Ovary (tissue), 3 donors: ENCODE measurements around the gene ADH1C.

Source experiments
- POLR2A ChIP-seq: fragments of 450-650 bp; IDR thresholded peaks from one replicate; pipeline ENCODE4 v1.6.1; 2017; ENCODE audit warnings: antibody characterized with exemption, mild to moderate bottlenecking, moderate library complexity
- TF ChIP-seq, protein P1 (sequence below), 3 donors: fragments of 450-650 bp in 2 of 3; fragments of 200-600 bp in 1 of 3; IDR thresholded peaks; one replicate each; pipeline versions ENCODE4 v1.5.1 to v1.8.0; 2016 to 2022; ENCODE audit warnings: antibody characterized with exemption in 3 of 3, mild to moderate bottlenecking in 1 of 3
- donor health status: DM: no; HTN: no; CAD: no.

DNA sequence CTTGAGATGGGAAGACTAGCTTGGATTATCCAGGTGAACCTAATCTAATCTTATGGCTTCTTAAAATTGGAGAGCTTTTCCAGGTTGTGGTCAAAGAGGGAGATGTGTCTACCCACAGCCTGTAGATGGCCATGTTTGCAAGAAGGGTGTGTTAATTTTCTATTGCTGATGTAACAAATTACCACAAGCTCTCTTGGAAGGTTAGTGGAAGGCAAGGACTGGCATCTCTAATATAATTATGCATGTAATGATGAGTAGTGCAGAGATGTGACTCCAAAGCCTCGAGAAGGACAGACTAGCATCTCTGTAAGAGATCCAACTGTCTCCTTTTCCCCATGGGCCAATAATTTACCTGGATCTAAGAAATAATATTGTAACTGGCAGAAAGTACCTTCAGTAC lies 28.2 kb downstream of the ADH1C start:
- TF ChIP-seq, protein P1, sequence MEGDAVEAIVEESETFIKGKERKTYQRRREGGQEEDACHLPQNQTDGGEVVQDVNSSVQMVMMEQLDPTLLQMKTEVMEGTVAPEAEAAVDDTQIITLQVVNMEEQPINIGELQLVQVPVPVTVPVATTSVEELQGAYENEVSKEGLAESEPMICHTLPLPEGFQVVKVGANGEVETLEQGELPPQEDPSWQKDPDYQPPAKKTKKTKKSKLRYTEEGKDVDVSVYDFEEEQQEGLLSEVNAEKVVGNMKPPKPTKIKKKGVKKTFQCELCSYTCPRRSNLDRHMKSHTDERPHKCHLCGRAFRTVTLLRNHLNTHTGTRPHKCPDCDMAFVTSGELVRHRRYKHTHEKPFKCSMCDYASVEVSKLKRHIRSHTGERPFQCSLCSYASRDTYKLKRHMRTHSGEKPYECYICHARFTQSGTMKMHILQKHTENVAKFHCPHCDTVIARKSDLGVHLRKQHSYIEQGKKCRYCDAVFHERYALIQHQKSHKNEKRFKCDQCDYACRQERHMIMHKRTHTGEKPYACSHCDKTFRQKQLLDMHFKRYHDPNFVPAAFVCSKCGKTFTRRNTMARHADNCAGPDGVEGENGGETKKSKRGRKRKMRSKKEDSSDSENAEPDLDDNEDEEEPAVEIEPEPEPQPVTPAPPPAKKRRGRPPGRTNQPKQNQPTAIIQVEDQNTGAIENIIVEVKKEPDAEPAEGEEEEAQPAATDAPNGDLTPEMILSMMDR (IDR thresholded peaks at IDR 0.05): no peak
- TF ChIP-seq POLR2A: no peak
